Fibroblast of upper back skin (primary cell): ENCODE results near the gene ILK.

Experiments
- DNase-seq: peaks from one replicate; pipeline ENCODE4 v3.0.0-alpha.2; 2013

The ILK gene

DNA sequence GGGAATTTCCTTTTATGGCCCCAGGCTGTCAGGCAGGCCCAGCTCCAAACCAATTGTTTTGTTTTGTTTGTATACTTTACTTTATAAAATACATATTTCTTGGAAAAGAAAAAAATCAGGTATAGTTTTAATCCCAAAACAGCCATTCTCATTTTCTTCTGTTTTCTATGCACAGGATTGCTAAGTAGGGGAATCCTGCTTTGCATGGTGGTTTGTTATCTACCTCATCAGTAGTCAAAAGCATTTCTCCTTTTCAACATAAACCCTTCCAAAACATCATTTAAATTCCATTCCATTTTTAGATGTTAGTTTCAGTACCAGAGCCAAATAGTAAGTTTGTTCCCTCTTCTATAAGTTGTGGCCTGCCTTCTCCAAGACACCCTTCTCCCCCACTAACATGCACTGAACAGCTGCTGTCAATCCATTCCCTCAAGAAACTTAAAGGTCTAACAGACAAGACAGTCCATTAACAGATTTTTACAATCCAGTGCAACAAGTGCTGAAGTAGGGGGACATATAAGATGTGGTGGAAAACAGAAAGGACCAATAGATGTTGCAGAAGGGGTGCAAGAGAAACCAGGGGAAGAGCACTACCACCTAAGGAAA, 3.7 kb downstream of the ILK start:
- peak; percentile 62 for DNase-seq

- DNase-seq: peak; percentile 41
These were observed 4.4 kb downstream of the ILK start for GRCh38 chr11:6608011-6608410.

- no peak for DNase-seq
These were observed 5.3 kb downstream of the ILK start for GRCh38 chr11:6608726-6609501.

DNA sequence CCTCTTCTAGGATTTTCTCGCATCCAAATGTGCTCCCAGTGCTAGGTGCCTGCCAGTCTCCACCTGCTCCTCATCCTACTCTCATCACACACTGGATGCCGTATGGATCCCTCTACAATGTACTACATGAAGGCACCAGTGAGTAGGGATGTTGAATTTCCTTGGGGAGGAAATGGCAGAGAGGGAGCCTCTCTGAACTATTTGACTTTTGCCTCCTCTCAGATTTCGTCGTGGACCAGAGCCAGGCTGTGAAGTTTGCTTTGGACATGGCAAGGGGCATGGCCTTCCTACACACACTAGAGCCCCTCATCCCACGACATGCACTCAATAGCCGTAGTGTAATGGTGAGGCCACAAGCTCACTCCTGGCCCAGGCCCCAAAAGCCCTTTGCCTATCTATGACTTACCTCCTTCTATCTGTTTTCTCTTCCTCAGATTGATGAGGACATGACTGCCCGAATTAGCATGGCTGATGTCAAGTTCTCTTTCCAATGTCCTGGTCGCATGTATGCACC, 6.0 kb downstream of the ILK start:
- no peak for DNase-seq

DNA sequence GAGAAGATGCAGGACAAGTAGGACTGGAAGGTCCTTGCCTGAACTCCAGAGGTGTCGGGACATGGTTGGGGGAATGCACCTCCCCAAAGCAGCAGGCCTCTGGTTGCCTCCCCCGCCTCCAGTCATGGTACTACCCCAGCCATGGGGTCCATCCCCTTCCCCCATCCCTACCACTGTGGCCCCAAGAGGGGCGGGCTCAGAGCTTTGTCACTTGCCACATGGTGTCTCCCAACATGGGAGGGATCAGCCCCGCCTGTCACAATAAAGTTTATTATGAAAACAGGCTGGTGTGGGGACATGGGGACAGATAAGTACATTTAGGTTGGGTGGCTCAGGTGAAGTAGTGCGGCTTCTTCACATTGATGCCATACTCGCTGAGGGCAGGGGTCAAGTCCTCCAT, 7.0 kb downstream of the ILK start:
- DNase-seq: no peak

- DNase-seq: no peak
These were observed 7.8 kb downstream of the ILK start for GRCh38 chr11:6611092-6611962.

DNA sequence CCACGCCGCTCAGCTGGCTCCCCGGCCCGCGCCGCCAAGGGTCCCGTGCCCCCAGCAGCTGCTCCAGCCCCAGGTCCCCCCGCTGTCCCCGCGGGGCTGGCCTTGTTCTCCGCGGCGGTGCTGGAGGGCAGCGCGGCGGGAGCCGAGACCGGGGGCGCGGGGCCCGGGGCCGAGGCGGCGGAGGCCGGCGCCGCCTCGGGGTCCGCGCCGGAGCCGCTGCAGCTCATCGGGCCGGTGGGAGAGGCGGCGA, 8.3 kb downstream of the ILK start:
- no peak for DNase-seq

GRCh38 chr11:6612213-6613041, 8.9 kb downstream of the ILK start, which contains the start of gene TAF10:
TSS of gene TAF10 (minus strand) at chr11:6612216. CDS start at chr11:6612189, 27 bp downstream.
- DNase-seq: peak; percentile 97

GRCh38 chr11:6613496-6613895, 9.9 kb downstream of the ILK start:
- no peak for DNase-seq

DNA sequence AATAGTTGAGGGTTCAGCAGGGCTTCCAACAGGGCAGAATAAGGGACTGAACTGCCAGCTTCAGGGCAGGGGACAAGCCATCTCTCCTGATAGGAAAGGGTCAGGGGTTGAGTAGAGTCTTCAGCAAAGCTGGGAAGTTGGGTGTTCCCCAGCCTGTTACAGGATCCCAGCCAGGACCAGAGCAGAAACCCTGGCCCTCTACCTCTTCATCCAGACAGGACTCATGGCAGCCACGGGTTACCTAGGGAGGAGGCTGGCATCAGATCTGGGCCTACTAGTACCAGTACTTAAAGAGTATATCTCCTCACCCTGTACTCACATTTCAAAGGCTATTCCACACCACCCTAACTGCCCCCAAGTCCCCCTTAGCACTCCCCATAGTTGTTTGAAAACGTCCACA, 10.9 kb downstream of the ILK start:
- no peak for DNase-seq

DNA sequence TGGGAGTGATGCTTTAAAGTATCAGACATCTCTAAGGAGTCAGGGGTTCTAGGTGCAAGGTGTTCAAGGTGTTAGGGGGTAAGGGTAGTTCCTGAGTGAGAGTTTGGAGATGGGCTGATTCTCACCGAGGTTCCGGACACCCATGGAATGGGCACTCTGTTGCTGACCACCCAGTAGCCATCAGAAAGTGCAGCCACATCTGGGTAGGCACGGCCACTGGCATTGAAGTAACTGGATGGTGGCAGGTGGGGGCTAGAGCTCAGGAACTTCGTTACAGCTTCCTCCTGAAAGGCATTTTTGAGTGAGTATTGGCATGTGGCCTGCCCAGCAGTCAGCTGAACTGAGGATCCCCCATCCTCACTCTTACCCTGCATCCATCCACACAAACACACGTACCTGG, 11.5 kb downstream of the ILK start:
- no peak for DNase-seq

DNA sequence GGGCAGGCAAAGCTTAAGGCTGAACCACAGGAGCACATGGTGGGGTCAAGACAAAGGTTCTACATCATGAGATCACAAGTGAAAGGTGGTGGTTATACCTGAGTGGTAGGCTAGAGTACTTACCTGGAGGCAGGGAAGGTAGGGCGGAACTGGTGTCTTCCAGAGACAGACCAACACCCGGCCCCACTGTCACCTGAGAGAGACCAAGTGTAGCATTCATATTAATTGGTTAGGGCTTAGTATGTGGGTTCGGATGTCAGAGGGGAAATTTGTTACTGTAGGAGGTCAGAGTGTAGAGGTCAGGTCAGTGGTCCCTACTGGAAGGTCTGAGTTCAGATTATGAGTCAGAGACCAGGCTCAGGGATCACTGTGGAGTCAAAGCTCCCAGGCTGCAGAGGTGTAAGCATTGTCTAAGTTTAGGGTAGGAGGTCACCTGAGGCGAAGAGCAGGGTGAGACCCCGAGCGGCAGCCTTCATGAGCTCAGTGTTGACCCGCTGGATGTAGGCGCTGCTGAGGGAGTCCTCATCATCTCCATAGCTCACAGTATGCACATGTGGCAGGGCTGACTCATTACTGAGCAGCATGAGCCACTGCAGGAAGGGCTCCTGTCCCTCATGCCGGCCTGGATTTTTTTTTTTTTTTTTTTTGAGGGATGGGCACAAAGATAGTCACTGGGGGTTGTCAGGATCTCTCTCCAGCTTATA, 12.5 kb downstream of the ILK start:
- DNase-seq: no peak

DNA sequence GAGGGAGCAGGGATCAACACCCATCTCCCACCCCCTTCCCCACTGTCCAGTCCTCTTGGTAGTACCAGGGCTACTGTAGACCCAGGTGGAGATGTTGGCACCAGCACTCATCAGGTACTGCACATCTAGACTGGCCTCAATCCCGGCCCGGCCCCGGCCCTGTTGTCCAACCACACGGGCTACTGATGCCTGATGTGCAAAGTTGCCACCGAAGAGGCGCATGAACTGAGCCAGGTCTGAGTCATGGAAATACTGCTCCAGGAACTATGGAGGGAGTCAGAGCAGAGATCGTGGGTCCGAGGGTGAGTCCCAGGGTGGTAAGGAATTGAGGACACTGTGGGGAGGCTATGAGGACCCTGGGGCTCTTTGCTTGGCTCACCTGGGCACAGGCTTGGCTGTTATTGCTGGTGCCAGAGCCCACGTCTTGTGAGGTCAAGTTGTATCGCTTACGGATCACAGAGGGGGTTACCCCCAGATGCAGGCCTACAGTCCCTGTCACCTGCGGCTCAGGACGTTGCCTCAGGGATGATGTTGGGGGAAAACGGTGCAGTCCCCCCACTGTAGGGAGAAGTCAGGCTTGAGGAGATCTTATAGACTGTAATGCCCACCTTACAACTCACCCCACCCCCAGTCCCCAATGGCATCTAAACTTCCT, 13.1 kb downstream of the ILK start:
- no peak for DNase-seq

GRCh38 chr11:6617315-6617781, 13.8 kb downstream of the ILK start:
- DNase-seq: no peak

DNA sequence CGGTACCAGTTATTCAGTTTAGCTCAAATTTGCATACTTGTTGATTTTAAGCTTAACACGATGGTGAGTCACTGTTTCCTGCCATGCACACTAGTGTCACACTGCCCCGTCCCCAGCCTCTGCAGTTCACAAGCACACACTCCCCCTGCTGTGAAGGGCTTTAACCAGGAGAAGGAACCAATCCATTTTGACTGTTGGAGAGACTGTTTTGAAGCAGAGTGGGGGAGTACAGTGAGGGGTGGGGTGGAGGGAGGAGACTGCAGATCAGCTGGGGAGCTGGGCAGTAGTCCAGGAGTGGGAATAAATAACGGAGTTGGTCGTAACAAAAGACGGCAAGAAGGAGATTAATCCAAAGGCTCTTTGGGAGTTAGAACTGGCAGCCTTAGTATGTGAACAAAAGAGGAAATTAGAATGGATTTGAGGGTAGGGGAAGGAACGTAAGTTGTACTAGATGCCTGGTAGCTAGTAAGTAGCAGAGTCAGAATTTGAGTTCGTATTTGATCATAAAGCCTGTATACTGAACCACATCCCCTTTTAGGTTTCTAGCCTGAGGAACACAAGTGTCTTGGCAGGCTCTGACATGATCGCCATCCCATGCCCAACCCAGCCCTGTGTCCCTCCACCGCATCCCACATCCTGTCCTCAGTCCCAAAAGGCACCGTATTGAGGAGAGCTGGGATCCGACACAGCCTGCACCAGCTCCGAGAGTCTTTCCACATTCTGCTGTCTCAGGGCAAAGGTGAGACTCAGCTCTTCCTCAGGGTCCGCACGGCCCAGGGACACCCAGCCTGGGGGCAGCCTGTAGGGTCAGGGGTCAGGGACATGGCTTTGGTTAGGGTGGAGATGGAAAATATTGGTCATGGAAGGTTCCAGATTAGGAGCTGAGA, 14.8 kb downstream of the ILK start:
- DNase-seq: peak; percentile 59

GRCh38 chr11:6619004-6619745, 15.6 kb downstream of the ILK start, which contains the start of gene TPP1:
TSS of gene TPP1 (minus strand) at chr11:6619422. CDS start at chr11:6619400, 22 bp downstream.
- peak; percentile 95 for DNase-seq

GRCh38 chr11:6620636-6621035, 17.1 kb downstream of the ILK start:
- no peak for DNase-seq

- DNase-seq: no peak
These were observed 18.2 kb downstream of the ILK start for GRCh38 chr11:6621711-6622211.
